AG04449 (cell line): Measurements from ENCODE around the gene ETV5.

ENCODE experiments used
- CTCF ChIA-PET: fragments of 350-600 bp; formaldehyde crosslinking; extraction: SDS; loops from one replicate; lab custom pipeline; 2021; ENCODE audit warnings: antibody characterized with exemption; lab: Yijun Ruan, JAX
- POLR2A ChIA-PET: fragments of 400-600, 350-600 bp; formaldehyde crosslinking; extraction: SDS; loops from one replicate; lab custom pipeline; 2020; ENCODE audit warnings: antibody characterized with exemption, inconsistent platforms; lab: Yijun Ruan, JAX
- DNase-seq: peaks from one replicate; pipeline ENCODE4 v3.0.0-alpha.2; 2010; ENCODE audit warnings: low read depth, low spot score
- H3K4me3 ChIP-seq: 2 replicates; pipeline ENCODE4 v1.5.1; 2011; ENCODE audit warnings: low read depth, mild to moderate bottlenecking, control low read depth, low read length
- TF ChIP-seq, protein P1 (sequence below): IDR thresholded peaks from one replicate; pipeline ENCODE4 v1.5.1; 2011; ENCODE audit warnings: mild to moderate bottlenecking, moderate library complexity, low read length, control low read depth, inconsistent platforms; ENCODE audit not compliant: insufficient read depth; ENCODE audit errors: missing control alignments

The ETV5 gene

DNA sequence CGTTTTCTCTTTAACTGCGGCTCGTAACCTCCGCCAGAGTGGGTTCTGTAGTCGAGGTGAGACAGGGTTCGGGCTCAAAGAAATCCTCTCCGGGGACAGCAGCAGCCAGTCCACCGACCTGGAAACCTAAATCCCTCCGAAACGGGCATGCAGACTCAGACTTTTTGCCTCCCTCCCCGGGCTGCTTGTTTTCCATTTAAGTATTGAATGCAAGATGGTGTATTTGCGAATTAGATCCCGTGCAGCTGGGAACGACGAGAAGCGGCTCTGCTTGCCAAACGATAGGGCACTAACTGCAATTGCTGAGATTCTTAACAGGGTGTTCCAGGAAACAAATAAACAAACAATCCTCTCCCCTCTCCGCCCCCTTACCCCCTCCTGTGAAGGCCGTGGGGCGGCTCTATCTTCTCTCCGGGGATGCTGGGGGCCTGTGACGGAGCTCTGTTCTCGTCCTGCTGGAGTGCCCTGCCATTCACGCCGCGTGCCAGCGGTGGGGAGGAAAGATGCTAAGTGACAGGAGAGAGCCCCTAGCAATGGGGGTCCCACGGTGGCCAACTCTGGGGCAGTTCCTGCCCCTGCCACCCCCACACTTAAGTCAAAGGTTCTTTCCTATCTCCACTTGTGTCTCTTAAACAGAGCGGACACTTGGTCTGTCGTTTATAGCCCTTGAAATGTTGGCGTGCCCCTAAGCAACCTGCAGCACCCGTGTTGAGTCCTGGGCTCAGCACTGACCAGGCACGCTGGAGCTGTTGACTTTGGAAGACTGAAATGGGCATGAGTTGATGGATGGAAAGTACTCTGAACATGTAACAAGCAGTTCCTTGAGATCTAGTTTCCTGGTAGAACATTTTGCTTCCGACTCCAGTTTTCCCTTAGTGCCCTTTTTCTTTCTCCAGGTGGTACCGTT lies 1.3 kb upstream of the ETV5 start:
- DNase-seq = no peak
- H3K4me3 ChIP-seq = peak overlapping the region; percentile 68
- POLR2A ChIA-PET = no interaction called here
- CTCF ChIA-PET = interaction anchor here (0.8 to 1.6 kb wide), 3 partner anchors 50 to 504 kb away, joined by 3 to 4 read pairs (median 3); no protein-coding TSS in a partner anchor
- TF ChIP-seq, protein P1, sequence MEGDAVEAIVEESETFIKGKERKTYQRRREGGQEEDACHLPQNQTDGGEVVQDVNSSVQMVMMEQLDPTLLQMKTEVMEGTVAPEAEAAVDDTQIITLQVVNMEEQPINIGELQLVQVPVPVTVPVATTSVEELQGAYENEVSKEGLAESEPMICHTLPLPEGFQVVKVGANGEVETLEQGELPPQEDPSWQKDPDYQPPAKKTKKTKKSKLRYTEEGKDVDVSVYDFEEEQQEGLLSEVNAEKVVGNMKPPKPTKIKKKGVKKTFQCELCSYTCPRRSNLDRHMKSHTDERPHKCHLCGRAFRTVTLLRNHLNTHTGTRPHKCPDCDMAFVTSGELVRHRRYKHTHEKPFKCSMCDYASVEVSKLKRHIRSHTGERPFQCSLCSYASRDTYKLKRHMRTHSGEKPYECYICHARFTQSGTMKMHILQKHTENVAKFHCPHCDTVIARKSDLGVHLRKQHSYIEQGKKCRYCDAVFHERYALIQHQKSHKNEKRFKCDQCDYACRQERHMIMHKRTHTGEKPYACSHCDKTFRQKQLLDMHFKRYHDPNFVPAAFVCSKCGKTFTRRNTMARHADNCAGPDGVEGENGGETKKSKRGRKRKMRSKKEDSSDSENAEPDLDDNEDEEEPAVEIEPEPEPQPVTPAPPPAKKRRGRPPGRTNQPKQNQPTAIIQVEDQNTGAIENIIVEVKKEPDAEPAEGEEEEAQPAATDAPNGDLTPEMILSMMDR = no peak

DNA sequence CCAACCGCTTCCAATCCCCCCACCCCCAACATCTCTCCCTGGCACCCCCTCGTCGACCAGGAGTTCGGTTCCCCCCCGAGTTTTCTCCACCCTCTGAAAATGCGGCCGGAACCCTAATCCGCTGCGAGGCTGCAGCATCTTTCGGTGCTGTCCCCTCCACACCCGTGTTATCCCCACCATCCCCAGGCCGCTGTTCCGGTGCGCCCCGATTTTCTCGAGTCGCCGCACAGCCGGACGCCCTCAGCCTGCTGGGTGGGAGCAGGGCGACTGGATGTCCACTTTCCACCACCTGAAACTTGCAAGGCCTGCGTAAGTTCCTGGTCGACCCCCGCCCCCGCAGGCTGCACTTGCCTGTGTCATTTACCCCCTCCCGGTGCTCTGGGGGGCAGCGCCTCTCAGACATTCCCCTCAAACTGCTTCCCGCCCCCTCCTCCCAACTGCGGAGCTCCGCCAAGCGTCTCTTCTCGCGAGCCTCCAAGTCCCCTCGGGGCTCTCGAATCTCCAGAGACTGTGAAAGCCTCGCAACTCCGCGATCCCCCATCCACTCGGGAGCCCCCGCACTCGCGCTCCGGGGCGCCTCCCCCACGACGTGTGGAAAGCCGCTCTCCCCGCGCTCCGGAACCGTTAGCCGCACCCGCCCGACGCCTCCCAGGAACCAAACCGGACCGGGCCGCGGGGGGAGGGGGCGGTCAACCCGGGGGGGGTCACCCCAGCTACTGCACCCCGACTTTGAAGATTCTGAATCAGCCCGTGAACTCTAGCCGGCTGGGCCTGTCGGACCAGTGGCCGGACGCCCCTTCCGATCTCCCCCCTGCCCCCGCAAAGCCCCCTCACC lies 566 bp downstream of the ETV5 start:
- no peak for DNase-seq
- ChIA-PET CTCF (interaction anchor here (1.1 to 1.4 kb wide), 2 partner anchors 11 to 125 kb away, joined by 3 to 5 read pairs; no protein-coding TSS in a partner anchor), POLR2A (interaction anchor here (0.7 to 1.8 kb wide), 3 partner anchors 10 to 133 kb away, joined by 3 to 14 read pairs (median 3); no protein-coding TSS in a partner anchor)
- peak overlapping the region; percentile 86 for H3K4me3 ChIP-seq
- TF ChIP-seq, protein P1 = no peak

DNA sequence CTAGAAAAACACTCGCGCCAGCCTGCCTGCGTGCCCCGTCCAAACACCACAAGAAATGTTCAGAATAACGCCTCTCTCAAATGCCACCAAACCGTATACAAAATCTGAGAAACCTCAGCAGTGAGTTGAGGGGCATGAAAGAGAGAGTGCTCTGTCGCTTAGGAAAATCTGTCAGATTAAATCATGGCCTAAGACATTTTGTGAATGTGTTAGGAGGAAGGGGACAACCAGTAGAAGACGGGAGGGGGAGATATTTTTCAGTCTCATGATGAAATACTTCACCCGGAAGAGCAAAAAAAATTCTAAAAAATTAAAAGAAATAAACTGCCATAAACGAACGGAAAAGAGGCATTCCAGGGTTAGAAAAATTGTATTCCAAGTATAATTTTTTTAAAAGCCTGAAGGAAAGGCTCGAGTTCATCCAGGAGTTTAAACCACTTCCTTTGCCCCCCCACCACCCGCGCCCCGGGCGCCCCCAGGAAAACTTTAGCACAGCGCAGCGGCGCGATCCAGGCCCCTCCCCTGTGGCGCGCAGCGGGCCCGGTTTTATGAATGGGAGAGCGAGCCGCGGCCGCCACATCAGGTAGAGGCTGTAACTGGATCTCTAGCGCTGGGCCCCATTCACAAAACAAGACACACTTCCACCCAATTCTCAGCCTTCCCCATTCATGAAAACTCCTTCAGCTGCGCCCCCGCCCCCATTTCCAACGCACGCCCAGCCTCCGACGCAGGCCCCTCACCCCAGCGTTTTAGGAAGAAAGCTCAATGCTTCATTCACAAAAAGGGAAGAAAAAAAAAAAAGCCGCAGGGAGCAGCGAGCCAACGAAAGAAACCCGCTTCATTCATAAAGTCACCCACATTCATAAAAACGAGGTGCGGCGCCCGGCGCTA lies 1.4 kb downstream of the ETV5 start:
- ChIA-PET CTCF (interaction anchor here (1.1 kb wide), 1 partner anchor 10 kb away, joined by 3 read pairs; no protein-coding TSS in a partner anchor), POLR2A (interaction anchor here (0.7 to 1.8 kb wide), 3 partner anchors 9 to 134 kb away, joined by 3 to 14 read pairs (median 3); no protein-coding TSS in a partner anchor)
- TF ChIP-seq, protein P1 = no peak
- peak overlapping the region; percentile 86 for H3K4me3 ChIP-seq
- no peak for DNase-seq

- POLR2A ChIA-PET = interaction anchor here (1.4 kb wide), 1 partner anchor 51 kb away, joined by 3 read pairs; no protein-coding TSS in a partner anchor
- no peak overlapping the region for H3K4me3 ChIP-seq
- DNase-seq = no peak
- TF ChIP-seq, protein P1 = no peak
- CTCF ChIA-PET = interaction anchor here (1.7 kb wide), 1 partner anchor 122 kb away, joined by 6 read pairs; no protein-coding TSS in a partner anchor
Observed at GRCh38 chr3:186105543-186105942, 3.3 kb downstream of the ETV5 start.

DNA sequence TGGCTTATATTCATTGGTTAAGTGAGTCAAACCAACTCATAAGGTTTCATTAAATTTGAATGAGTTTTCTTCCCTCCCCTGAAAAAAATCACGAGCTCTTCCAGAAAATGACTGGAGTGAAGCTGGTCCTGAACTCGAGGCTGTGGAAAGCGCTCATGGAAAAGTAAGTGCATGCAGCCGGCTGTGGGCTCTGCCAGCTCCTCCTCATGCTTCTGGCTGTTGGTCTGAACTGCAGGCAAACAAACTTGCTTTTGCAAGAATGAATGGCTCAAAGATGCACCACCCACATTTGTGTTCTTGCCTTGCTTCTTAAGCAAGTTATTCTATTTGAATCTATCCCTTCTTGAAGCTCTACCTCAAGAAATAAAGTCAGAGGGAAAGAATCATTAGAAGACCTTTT lies 6.2 kb downstream of the ETV5 start:
- TF ChIP-seq, protein P1 = no peak
- no peak for DNase-seq
- ChIA-PET POLR2A (no interaction called here), CTCF (interaction anchor here (1.0 to 2.2 kb wide), 4 partner anchors 9 to 159 kb away, joined by 3 to 7 read pairs (median 4); no protein-coding TSS in a partner anchor)
- no peak overlapping the region for H3K4me3 ChIP-seq
